ENCODE measurements around the gene LAPTM5. TPM values are rescaled to one million over a fixed set of nuclear protein-coding genes. Genes with fewer than 3 reads are reported as not detected.

Gene LAPTM5
- total and polyA plus RNA-seq, 2 of the 8 experiments (the other 6 are each of a cell fraction or from before 2014, with no cell fraction given): 0.37 to 1.4 TPM

DNA sequence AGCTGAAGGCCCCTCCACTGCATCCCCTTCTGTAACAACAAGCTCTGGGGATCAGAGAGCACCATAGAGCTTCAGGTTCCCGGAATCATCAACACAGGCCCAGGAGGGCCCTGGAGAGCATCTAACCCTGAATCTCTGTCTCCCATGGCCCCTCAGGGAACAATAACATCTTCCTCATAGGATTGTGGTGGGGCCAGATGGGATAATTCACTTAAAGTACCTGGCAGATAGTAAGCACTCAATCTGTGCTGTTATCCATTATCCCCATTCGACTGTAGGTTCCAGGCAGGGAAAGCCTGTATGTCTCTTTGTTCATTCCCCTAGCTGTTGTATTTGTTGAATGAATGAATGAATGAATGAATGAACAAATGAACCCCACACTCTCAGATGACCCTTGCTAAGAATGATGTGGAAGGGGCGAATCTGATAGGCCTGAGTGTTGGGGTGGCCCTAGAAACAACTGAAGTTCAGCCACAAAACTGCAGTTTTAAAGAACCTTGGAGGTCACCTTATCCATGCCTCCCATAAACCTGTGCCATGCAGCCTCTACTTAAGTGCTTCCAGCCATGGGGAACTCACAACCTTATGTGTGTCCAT, 14.5 kb downstream of the LAPTM5 start:
- Histone ChIP-seq H3K23me2 (ENCODE audit: low read depth, low read length) (no peaks in the 10 kb centered on the region; the same call in 1 of the 2 replicates), H3K4me3 (ENCODE audit: extremely low read depth in 1 of 4, insufficient read depth in 2 of 4, low read depth in 3 of 4, low read length in 4 of 4) (no peak overlapping the region), H2BK5ac (ENCODE audit: low read depth, low read length) (no peak overlapping the region), H3K23ac (ENCODE audit: insufficient read length) (no peak overlapping the region), H2BK15ac (ENCODE audit: low read length) (no peak overlapping the region), H3K14ac (ENCODE audit: insufficient read length) (no peak overlapping the region), H3K36me3 (ENCODE audit: control insufficient read depth in 2 of 4, insufficient read depth in 4 of 4, low read length in 3 of 4) (no peaks in the 10 kb centered on the region), H2BK12ac (ENCODE audit: low read depth, low read length) (no peak overlapping the region), H2BK20ac (ENCODE audit: low read length) (no peak overlapping the region), H3K27me3 (replicated peaks in 1 of 4; ENCODE audit: control insufficient read depth in 3 of 4, extremely low read depth in 1 of 4, insufficient read depth in 3 of 4, low read length in 3 of 4) (no peaks in the 10 kb centered on the region; a peak in 1 of 7 replicates), H4K5ac (ENCODE audit: insufficient read length, low read depth, low read length) (no peak overlapping the region), H3K4me2 (ENCODE audit: insufficient read depth in 1 of 2, low read depth in 2 of 2, low read length in 2 of 2) (no peak overlapping the region), H2BK120ac (replicated peaks; ENCODE audit: low read depth, low read length) (no peak overlapping the region), H4K20me1 (replicated peaks in 1 of 2; ENCODE audit: control insufficient read depth in 1 of 2, insufficient read depth in 2 of 2, low read length in 2 of 2) (no peaks in the 10 kb centered on the region), H2AFZ (ENCODE audit: low read length) (no peak overlapping the region), H3K9me3 (ENCODE audit: insufficient read depth in 2 of 2, low read depth in 1 of 2, low read length in 1 of 2) (no peaks in the 10 kb centered on the region), H4K8ac (ENCODE audit: extremely low read depth, insufficient read depth, low read length) (no peak overlapping the region), H3K56ac (replicated peaks; ENCODE audit: insufficient read length, low read depth, low read length) (no peak overlapping the region), H4K91ac (replicated peaks; ENCODE audit: insufficient read length, low read length) (no peak overlapping the region), H3K18ac (ENCODE audit: extremely low read depth, low read length) (no peak overlapping the region), H3K27ac (ENCODE audit: low read depth, low read length) (no peak overlapping the region), H3K9ac (replicated peaks in 1 of 4; ENCODE audit: extremely low read depth in 1 of 4, low read depth in 3 of 4, low read length in 3 of 4) (no peak overlapping the region), H3K79me1 (ENCODE audit: low read depth, low read length) (no peaks in the 10 kb centered on the region), H3K4ac (replicated peaks; ENCODE audit: insufficient read length, low read depth, low read length) (no peak overlapping the region), H3K79me2 (ENCODE audit: control insufficient read depth in 1 of 2, insufficient read depth in 2 of 2, low read length in 2 of 2) (no peaks in the 10 kb centered on the region), H3K4me1 (replicated peaks in 1 of 4; ENCODE audit: control insufficient read depth in 3 of 4, insufficient read depth in 4 of 4, low read length in 3 of 4) (peaks cover 0 to 7% (median under 1%) of the 10 kb centered on the region in 4 experiments; a peak in 3 of 7 replicates), H2AK5ac (ENCODE audit: low read depth, low read length) (no peak overlapping the region)
- CTCF ChIA-PET (ENCODE audit: partially characterized antibody): interaction anchor here (0.7 to 55.1 kb wide), 4 partner anchors 3 to 59 kb away, joined by 3 to 1640 read pairs (median 822); partner anchors contain the start of genes LAPTM5 and MATN1
- FAIRE-seq (no peak), DNase-seq (ENCODE audit: low read depth in 1 of 2, low spot score in 2 of 2) (no peak)
- POLR2A ChIA-PET (ENCODE audit: partially characterized antibody): interaction anchor here (0.6 to 1.2 kb wide), 4 partner anchors 10 to 175 kb away, joined by 3 to 5 read pairs (median 3); no protein-coding TSS in a partner anchor
- 87% methylated on average over 3 of the region's 3 CpGs; no CpG with 5 or more reads in 1 of the 2 experiments for WGBS, 2 experiments (ENCODE audit: extremely low coverage in 1 of 2, insufficient coverage in 1 of 2, insufficient read length in 1 of 2, insufficient replicate concordance in 2 of 2, low coverage in 1 of 2, low lambda C conversion rate in 2 of 2, missing lambda C conversion rate in 1 of 2)
- TF ChIP-seq TCF12 (IDR thresholded peaks at IDR 0.05; ENCODE audit: low read depth, low read length): no peak
- no peak for TF ChIP-seq SAP30 (IDR thresholded peaks at IDR 0.05; ENCODE audit: insufficient read depth, insufficient replicate concordance, low read length)
- TF ChIP-seq RFX5 (IDR thresholded peaks at IDR 0.05; ENCODE audit: borderline replicate concordance, low read depth, low read length): no peak
- no peak for TF ChIP-seq CHD2 (IDR thresholded peaks at IDR 0.05; ENCODE audit: low read length)
- no peak for TF ChIP-seq ATF2 (IDR thresholded peaks at IDR 0.05; ENCODE audit: low read length)
- no peak for TF ChIP-seq TAF7 (optimal IDR thresholded peaks at IDR 0.05; ENCODE audit: borderline replicate concordance, low read depth, low read length)
- TF ChIP-seq USF2 (IDR thresholded peaks at IDR 0.05; ENCODE audit: low read length): no peak
- no peak for TF ChIP-seq EGR1 (IDR thresholded peaks at IDR 0.05; ENCODE audit: borderline replicate concordance, low read depth, low read length)
- no peak for TF ChIP-seq SP1 (IDR thresholded peaks at IDR 0.05; ENCODE audit: low read depth, low read length)
- TF ChIP-seq POLR2A (IDR thresholded peaks at IDR 0.05; ENCODE audit: control extremely low read depth in 1 of 2, low read depth in 2 of 2, low read length in 2 of 2): no peak
- no peak for TF ChIP-seq TBP (IDR thresholded peaks at IDR 0.05; ENCODE audit: low read depth, low read length)
